TTC549 (cell line): ENCODE results near the gene TEF.
"Not testable (repeated sequence)": the region's sequence is repeated elsewhere in the genome, so short reads cannot be mapped to it uniquely, and the experiment has no call there.

Experiments
- FAIRE-seq: peaks from 2 replicates; lab custom pipeline; 2012; peaks lifted over from hg19 to GRCh38; lab: Jason Lieb, UNC

Gene TEF

GRCh38 chr22:41384128-41384527 lies 2.4 kb downstream of the TEF start:
- FAIRE-seq, result no peak

GRCh38 chr22:41387341-41387740 lies 5.6 kb downstream of the TEF start:
- no peak for FAIRE-seq

DNA sequence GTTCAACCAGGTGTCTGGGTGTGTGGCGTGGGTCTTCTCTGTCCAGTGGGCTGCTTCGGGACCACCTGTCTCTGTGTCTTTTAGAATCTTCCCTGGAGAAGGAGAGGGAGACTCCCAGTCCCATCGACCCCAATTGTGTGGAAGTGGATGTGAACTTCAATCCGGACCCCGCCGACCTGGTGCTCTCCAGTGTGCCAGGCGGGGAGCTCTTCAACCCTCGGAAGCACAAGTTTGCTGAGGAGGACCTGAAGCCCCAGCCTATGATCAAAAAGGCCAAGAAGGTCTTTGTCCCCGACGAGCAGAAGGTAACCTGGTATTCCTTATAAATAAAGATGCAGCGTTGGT lies 12.2 kb downstream of the TEF start:
- no peak for FAIRE-seq

DNA sequence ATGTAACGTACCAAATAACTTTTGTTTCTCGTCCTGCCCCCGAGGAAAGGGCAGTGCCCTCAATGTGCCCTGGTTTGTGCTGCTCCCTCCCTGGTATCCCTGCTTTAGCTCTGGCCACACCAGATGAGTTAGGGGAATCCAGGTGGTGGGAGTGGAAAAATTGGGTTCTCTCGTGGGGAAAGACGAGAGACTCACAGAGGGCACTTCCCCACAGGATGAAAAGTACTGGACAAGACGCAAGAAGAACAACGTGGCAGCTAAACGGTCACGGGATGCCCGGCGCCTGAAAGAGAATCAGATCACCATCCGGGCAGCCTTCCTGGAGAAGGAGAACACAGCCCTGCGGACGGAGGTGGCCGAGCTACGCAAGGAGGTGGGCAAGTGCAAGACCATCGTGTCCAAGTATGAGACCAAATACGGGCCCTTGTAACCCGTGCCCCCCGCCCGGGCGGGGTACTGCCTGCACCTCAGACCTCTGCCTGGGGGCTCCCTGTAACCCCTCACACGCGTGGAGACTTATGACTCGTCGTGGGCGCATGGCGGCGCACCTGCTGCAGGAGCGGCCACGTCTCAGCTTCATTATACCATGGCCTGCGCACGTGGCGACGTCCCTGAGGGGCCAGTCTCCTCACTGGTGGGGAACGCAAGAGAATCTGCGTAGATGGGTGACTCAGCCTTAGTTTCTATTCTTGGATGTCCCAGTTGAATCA lies 13.9 kb downstream of the TEF start:
- FAIRE-seq, result no peak

DNA sequence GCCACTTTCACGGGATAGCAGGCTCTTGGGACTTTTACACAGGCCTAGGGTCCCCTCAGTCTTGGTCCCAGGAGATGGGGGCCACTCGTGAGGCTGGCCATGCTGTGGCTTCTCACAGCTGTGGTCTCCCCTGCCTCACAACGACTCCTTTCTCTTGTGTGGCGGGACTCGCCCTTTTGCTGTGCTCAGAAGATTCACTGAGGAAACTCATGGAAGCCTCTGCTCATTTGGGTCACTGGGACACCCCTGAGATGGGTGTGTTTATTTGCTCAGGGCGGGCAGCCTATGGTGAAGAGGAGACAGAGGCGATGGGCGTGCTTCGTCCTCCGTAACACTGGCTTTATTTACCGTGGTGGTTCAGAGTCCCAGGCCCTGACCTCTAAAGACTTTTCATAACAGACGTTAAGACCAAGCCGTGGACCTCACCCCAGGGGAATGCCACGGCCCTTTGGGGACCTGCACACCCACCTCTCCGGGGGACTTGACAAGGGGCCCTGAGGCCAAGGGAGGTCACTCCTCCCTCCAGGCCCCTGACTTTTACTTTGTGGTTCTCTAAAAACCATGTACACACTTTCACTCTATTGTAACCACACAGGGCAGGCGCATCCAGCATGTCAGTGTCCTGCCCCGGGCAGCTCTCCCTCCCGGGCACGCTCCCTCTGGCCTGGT lies 15.5 kb downstream of the TEF start:
- no peak for FAIRE-seq

- FAIRE-seq, result no peak
These were observed 17.2 kb downstream of the TEF start for GRCh38 chr22:41398921-41399320.

- FAIRE-seq, result no peak
These were observed 20.3 kb downstream of the TEF start for GRCh38 chr22:41401781-41402648.

DNA sequence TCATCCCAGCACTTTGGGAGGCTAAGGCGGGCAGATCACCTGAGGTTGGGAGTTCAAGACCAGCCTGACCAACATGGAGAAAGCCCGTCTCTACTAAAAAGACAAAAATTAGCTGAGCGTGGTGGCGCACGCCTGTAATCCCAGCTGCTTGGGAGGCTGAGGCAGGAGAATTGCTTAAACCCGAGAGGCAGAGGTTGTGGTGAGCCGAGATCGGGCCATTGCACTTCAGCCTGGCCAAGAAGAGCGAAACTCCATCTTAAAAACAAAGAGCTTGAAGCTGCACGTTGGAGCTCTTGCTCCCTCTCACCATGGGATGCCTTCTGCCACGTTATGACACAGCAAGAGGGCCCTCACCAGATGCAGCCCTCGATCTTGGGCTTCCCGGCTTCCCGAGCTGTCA lies 21.1 kb downstream of the TEF start:
- FAIRE-seq, result not testable (repeated sequence)

- FAIRE-seq, result no peak
These were observed 22.0 kb downstream of the TEF start for GRCh38 chr22:41403532-41404318.

- no peak for FAIRE-seq
These were observed 23.8 kb downstream of the TEF start for GRCh38 chr22:41405588-41405987.

GRCh38 chr22:41406410-41406809 lies 24.7 kb downstream of the TEF start:
- no peak for FAIRE-seq

- no peak for FAIRE-seq
These were observed 25.7 kb downstream of the TEF start for GRCh38 chr22:41407433-41407832.

DNA sequence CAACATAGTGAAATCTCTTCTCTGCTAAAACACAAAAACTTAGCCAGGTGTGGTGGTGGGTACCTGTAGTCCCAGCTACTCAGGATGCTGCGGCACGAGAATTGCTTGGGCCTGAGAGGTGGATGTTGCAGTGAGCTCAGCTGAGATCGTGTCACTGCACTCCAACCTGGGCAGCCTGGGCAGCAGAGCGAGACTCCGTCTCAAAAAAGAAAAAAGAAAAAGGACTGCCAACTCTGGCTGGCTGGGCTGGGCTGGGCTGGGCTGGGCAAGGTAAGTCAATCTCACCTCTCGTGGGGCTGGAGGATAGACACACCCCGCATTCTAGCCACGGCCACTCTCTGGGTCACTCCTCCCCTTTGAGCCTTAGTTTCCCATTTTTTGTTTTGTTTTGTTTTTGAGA lies 26.9 kb downstream of the TEF start:
- FAIRE-seq, result no peak

- FAIRE-seq, result no peak
These were observed 28.6 kb downstream of the TEF start for GRCh38 chr22:41410311-41410751.

DNA sequence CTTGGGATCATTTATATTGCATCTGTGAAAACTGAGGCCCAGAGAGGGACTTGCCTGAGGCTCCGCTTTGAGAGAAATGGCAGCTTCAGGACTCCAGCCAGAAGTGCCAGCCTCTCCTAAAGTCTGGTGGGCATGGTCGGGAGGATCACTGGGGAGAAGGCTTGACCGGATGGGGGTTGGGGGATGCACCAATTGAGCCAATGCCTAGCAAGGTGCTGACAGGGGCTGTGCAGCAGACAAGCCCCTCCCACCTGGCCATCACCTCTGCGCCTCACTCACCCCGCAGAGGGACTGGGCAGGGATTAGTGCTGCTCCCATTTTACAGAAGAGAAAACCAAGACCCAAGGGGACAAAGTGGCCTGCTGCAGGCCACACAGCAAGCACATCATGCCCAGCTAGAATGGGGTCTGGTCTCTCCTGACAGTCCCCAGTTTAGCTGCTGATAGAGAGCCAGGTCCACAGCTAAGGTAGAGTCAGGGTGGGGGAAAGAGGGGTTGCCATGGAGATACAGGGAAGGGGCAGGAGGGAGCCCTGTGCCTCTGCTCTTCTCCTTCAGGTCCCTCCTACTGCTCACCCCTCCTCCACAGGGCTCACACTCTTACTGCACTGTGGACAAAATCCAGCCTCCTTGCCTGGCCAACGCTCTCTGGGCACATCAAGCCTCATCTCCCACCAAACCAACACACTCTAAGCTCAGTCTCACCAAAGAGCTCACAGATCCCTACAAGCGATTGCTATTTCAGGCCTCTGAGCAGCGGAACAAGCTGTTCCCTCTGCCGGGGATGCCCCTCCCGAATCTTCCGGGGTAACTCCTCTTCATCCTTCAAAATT lies 29.5 kb downstream of the TEF start:
- no peak for FAIRE-seq

DNA sequence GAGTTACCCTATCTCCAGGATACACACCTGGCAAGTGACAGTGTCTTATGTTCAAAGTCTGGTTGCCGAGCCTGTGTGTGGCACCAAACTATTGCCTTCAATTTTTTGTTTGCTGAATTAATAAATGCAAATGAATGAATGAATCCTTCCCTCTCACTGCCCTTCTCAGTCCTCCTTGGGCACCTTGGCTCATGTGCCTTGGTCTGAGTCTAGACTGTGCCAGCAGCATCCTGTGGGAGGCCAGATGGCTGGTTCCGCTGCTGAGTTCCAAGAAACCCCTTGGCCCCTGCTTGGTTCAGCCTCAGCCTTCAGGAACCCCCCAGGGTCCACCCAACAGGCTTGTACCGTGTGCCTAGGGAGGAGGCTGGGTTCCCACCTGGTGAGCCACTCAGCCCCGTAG lies 33.8 kb downstream of the TEF start:
- FAIRE-seq, result no peak

GRCh38 chr22:41417622-41418390 lies 36.1 kb downstream of the TEF start:
- FAIRE-seq, result no peak

DNA sequence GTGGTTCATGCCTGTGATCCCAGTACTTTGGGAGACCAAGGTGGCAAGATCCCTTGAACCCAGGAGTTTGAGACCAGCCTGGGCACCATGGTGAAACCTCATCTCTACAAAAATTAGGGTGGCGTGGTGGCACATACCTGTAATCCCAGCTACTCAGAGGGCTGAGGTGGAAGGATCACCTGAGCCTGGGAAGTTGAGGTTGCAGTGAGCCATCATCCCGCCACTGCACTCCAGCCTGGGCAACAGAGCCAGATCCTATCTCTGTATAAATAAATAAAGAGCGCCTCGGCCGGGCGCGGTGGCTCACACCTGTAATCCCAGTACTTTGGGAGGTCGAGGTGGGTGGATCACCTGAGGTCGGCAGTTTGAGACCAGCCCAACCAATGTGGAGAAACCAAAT lies 37.0 kb downstream of the TEF start:
- FAIRE-seq, result no peak

DNA sequence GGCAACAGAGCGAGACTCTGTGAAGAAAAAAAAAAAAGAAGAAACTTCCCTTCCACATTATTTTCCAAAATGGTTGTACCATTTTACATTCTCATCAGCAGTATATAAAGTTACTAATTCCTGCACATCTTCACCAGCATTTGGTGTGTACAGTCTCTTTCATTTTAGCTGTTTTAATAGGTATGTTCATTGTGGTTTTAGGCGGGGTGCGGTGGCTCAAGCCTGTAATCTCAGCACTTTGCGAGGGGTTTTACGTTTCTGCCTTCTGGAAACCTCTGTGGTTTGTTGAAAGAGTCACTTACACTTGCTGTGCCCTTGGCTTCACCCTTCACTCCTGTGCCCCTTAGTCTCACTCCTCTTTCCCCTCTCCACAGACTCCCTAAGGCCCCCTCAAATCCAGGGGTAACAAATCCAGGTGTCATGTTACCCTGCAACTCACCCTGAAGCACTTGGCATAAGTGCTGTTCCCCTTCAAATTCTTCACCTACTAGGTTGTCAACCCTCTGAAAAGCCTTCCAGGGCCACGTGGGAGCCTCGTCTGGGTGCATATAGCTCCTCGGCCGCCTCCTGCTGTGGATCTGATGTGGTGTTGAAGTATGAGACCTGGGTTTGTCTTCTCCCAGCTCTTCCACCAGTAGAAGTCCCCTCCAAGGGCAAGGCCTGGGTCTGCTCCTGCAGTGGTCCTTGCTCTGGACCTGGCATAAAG lies 44.1 kb downstream of the TEF start:
- no peak for FAIRE-seq
